Liver (tissue), 9 donors: ENCODE data around the gene ARPC4. TPM values are rescaled to one million over a fixed set of nuclear protein-coding genes. Genes with fewer than 3 reads are reported as not detected.

Source experiments
- DNase-seq: peaks from one replicate; pipeline ENCODE4 v3.0.0-alpha.2; 2017; ENCODE audit warnings: low spot score
- H3K27ac ChIP-seq, 2 donors: one replicate each; pipeline ENCODE4 v1.7.0; 2013; ENCODE audit warnings: inconsistent platforms in 2 of 2, low read length in 2 of 2, control low read depth in 1 of 2, low read depth in 1 of 2, mild to moderate bottlenecking in 1 of 2
- H3K27me3 ChIP-seq, 4 donors: one replicate each; pipeline versions ENCODE4 v1.6.1 to v1.7.0; 2013; ENCODE audit warnings: low read length in 3 of 4, inconsistent platforms in 1 of 4, mild to moderate bottlenecking in 1 of 4, moderate library complexity in 1 of 4; ENCODE audit not compliant: control insufficient read depth in 4 of 4, insufficient read depth in 4 of 4
- H3K36me3 ChIP-seq, 4 donors: one replicate each; pipeline versions ENCODE4 v1.6.1 to v1.7.0; 2013; ENCODE audit warnings: low read length in 3 of 4, mild to moderate bottlenecking in 3 of 4, low read depth in 1 of 4, moderate library complexity in 1 of 4; ENCODE audit not compliant: control insufficient read depth in 4 of 4, insufficient read depth in 3 of 4
- H3K4me1 ChIP-seq, 4 donors: one replicate each; pipeline versions ENCODE4 v1.6.1 to v1.7.0; 2013; ENCODE audit warnings: low read length in 3 of 4, mild to moderate bottlenecking in 3 of 4, moderate library complexity in 1 of 4; ENCODE audit not compliant: control insufficient read depth in 4 of 4, insufficient read depth in 4 of 4
- H3K4me3 ChIP-seq, 3 donors: one replicate each; pipeline versions ENCODE4 v1.6.1 to v1.7.0; 2013; ENCODE audit warnings: low read length in 3 of 3, control low read depth in 1 of 3, low read depth in 1 of 3, mild to moderate bottlenecking in 1 of 3
- H3K9ac ChIP-seq, 2 donors: one replicate each; pipeline ENCODE4 v1.7.0; 2013; ENCODE audit warnings: low read length in 2 of 2, mild to moderate bottlenecking in 2 of 2, moderate library complexity in 2 of 2, control low read depth in 1 of 2, low read depth in 1 of 2
- H3K9me3 ChIP-seq, 4 donors: one replicate each; pipeline versions ENCODE4 v1.6.1 to v1.7.0; 2013; ENCODE audit warnings: low read length in 3 of 4; ENCODE audit not compliant: control insufficient read depth in 4 of 4
- EGR1 ChIP-seq, 2 donors: IDR thresholded peaks; 2 replicates each; pipeline ENCODE4 v1.6.1; 2016 to 2018; ENCODE audit warnings: antibody characterized with exemption in 2 of 2, low read depth in 2 of 2
- FOXA1 ChIP-seq: IDR thresholded peaks from 2 replicates; pipeline ENCODE4 v1.6.1; 2016; ENCODE audit warnings: antibody characterized with exemption
- FOXA2 ChIP-seq: IDR thresholded peaks from 2 replicates; pipeline ENCODE4 v1.6.1; 2016; ENCODE audit warnings: antibody characterized with exemption
- GABPA ChIP-seq, 2 donors: IDR thresholded peaks in 1 of 2; conservative IDR thresholded peaks in 1 of 2; 2 replicates each; pipeline ENCODE4 v1.6.1; 2016; ENCODE audit warnings: antibody characterized with exemption in 2 of 2, mild to moderate bottlenecking in 1 of 2, moderate library complexity in 1 of 2
- HNF4A ChIP-seq, 2 donors: conservative IDR thresholded peaks; 2 replicates each; pipeline ENCODE4 v1.6.1; 2016; ENCODE audit warnings: antibody characterized with exemption in 2 of 2, mild to moderate bottlenecking in 2 of 2
- HNF4G ChIP-seq: IDR thresholded peaks from 2 replicates; pipeline ENCODE4 v1.6.1; 2016; ENCODE audit warnings: antibody characterized with exemption
- JUND ChIP-seq, 2 donors: IDR thresholded peaks; 2 replicates each; pipeline ENCODE4 v1.6.1; 2016; ENCODE audit warnings: antibody characterized with exemption in 2 of 2
- NR2F2 ChIP-seq: IDR thresholded peaks from 2 replicates; pipeline ENCODE4 v1.6.1; 2016; ENCODE audit warnings: antibody characterized with exemption
- RAD21 ChIP-seq, 2 donors: IDR thresholded peaks; 2 replicates each; pipeline ENCODE4 v1.6.1; 2016; ENCODE audit warnings: antibody characterized with exemption in 2 of 2, mild to moderate bottlenecking in 2 of 2
- RXRA ChIP-seq, 2 donors: IDR thresholded peaks; 2 replicates each; pipeline ENCODE4 v1.6.1; 2017 to 2018; ENCODE audit warnings: antibody characterized with exemption in 2 of 2, mild to moderate bottlenecking in 1 of 2
- SP1 ChIP-seq: IDR thresholded peaks from 2 replicates; pipeline ENCODE4 v1.6.1; 2018; ENCODE audit warnings: antibody characterized with exemption, mild to moderate bottlenecking
- YY1 ChIP-seq: IDR thresholded peaks from 2 replicates; pipeline ENCODE4 v1.6.1; 2016; ENCODE audit warnings: antibody characterized with exemption, mild to moderate bottlenecking
- WGBS: extraction: QIAGEN DNeasy Blood & Tissue Kit; methylation state at CpG from one replicate; pipeline ENCODE4 v1.1.7; 2013; 5-methylcytosine and 5-hydroxymethylcytosine counted together
- polyA plus RNA-seq, 2 donors: library from polyadenylated mRNA; stranded (reverse) in 1 of 2; unstranded in 1 of 2; fragments of 200-250 nt in 1 of 2; fragments of >200 nt in 1 of 2; fragmentation: Nextera tagmentation in 1 of 2; extraction: Ambion mirVana in 1 of 2; gene quantifications; one replicate each; pipeline versions ENCODE4 v1.2.1 to v1.2.3, GENCODE V29; 2013 to 2015
- total RNA-seq, 2 donors: library from RNA; depleted of rRNA; stranded (reverse); fragments of >200 nt; gene quantifications; one replicate each; pipeline ENCODE4 v1.2.3, GENCODE V29; 2014
- TF ChIP-seq, protein P1 (sequence below): IDR thresholded peaks from 2 replicates; pipeline ENCODE4 v1.6.1; 2016; ENCODE audit warnings: antibody characterized with exemption
- TF ChIP-seq, protein P2 (sequence below): IDR thresholded peaks from 2 replicates; pipeline ENCODE4 v1.6.1; 2016; ENCODE audit warnings: antibody characterized with exemption
- TF ChIP-seq, protein P3 (sequence below): IDR thresholded peaks from 2 replicates; pipeline ENCODE4 v1.6.1; 2016; ENCODE audit warnings: antibody characterized with exemption, mild to moderate bottlenecking
- donor health status: healthy.
- donor health status: healthy.
- donor health status: healthy.
- donor health status: healthy.
- donor health status: healthy.

ARPC4 gene
- total and polyA plus RNA-seq, 4 donors, result 22.1 to 53.6 (median 52.5) TPM

DNA sequence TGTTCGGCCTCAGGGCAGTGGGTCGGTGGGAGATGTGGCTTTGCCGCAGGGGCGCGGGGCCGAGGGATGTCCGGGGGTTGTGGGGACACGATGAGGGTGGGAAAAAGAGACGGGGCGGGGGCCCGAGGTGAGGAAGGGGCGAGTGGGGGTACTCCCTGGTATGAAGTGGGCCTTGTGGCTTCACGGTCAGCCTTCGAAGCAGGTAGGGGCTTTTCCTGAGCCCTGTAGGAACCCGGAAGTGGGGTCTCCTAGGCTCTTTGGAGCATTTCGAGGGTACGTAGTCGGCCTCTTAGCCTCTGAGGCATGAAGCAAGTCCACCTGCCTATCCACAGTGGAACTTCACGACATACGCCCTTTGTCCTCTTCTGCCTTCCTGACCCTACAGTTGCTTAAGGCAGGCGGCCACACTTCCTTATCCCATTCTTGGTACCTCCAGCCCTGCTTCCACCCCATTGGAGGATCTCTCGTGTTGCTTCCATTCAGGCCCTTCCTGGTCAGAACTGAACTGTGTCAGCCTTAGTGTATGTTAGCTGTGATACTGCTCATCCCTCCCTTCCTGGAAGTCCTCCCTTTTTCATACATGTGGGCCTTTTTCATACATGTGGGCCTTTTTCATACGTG is 389 bp downstream of the ARPC4 start (continued):
- TF ChIP-seq, protein P1, sequence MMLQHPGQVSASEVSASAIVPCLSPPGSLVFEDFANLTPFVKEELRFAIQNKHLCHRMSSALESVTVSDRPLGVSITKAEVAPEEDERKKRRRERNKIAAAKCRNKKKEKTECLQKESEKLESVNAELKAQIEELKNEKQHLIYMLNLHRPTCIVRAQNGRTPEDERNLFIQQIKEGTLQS, result no peak
- TF ChIP-seq HNF4A (conservative IDR thresholded peaks at IDR 0.05) (no peak), EGR1 (IDR thresholded peaks at IDR 0.05; ENCODE audit: low read depth in 2 of 2) (no peak), SP1 (no peak), FOXA2 (no peak), HNF4G (no peak), RAD21 (IDR thresholded peaks at IDR 0.05) (no peak), GABPA (IDR thresholded peaks at IDR 0.05 in 1 of 2, conservative IDR thresholded peaks at IDR 0.05 in 1 of 2) (no peak), NR2F2 (no peak)

DNA sequence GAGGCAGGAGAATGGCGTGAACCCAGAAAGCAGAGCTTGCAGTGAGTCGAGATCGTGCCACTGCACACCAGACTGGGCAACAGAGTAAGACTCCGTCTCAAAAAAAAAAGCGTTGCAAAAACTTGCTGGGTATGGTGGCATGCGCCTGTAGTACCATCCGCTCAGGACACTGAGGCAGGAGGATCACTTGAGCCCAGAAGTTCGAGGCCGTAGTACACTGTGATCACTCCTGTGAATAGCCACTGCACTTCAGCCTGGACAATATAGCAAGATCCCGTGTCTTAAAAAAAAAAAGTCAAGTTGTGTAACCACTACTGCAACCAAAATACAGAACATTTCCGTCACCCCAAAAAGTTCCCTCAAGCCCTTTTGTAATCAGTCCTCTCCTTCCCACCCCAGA is 1.5 kb downstream of the ARPC4 start:
- 95% methylated on average over 11 of the region's 11 CpGs for WGBS
- Histone ChIP-seq H3K27me3 (no peaks in the 10 kb centered on the region), H3K4me3 (no peak overlapping the region), H3K27ac (no peak overlapping the region), H3K36me3 (peaks cover 6 to 31% (median 27%) of the 10 kb centered on the region in 4 donors), H3K9ac (no peak overlapping the region), H3K9me3 (no peaks in the 10 kb centered on the region), H3K4me1 (peaks cover 0 to 24% (median 19%) of the 10 kb centered on the region in 4 donors)
- no peak for DNase-seq
- TF ChIP-seq GABPA (IDR thresholded peaks at IDR 0.05 in 1 of 2, conservative IDR thresholded peaks at IDR 0.05 in 1 of 2) (no peak), YY1 (no peak), RAD21 (IDR thresholded peaks at IDR 0.05) (no peak), RXRA (IDR thresholded peaks at IDR 0.05) (no peak), NR2F2 (no peak)
- TF ChIP-seq, protein P2, sequence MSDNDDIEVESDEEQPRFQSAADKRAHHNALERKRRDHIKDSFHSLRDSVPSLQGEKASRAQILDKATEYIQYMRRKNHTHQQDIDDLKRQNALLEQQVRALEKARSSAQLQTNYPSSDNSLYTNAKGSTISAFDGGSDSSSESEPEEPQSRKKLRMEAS, result no peak
- TF ChIP-seq, protein P3, sequence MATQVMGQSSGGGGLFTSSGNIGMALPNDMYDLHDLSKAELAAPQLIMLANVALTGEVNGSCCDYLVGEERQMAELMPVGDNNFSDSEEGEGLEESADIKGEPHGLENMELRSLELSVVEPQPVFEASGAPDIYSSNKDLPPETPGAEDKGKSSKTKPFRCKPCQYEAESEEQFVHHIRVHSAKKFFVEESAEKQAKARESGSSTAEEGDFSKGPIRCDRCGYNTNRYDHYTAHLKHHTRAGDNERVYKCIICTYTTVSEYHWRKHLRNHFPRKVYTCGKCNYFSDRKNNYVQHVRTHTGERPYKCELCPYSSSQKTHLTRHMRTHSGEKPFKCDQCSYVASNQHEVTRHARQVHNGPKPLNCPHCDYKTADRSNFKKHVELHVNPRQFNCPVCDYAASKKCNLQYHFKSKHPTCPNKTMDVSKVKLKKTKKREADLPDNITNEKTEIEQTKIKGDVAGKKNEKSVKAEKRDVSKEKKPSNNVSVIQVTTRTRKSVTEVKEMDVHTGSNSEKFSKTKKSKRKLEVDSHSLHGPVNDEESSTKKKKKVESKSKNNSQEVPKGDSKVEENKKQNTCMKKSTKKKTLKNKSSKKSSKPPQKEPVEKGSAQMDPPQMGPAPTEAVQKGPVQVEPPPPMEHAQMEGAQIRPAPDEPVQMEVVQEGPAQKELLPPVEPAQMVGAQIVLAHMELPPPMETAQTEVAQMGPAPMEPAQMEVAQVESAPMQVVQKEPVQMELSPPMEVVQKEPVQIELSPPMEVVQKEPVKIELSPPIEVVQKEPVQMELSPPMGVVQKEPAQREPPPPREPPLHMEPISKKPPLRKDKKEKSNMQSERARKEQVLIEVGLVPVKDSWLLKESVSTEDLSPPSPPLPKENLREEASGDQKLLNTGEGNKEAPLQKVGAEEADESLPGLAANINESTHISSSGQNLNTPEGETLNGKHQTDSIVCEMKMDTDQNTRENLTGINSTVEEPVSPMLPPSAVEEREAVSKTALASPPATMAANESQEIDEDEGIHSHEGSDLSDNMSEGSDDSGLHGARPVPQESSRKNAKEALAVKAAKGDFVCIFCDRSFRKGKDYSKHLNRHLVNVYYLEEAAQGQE, result no peak
- TF ChIP-seq, protein P1, result no peak

DNA sequence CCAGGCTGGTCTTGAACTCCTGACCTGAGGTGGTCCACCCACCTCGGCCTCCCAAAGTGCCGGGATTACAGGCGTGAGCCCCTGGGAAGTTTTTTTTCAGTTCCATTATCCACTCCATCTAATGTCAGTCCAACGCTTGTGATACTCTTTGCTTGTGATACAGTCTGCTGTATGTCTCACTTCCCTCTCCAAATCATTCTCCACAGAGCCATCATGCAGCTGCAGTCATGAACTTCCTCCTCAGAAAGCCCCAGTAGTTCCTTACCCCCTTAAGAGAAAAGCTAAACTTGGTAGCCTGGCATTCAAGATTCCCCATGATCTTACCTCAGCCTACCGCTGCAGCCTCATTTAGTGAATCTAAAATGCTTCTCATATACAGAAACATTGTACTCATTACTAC is 2.3 kb downstream of the ARPC4 start:
- Histone ChIP-seq H3K9ac (no peak overlapping the region), H3K4me3 (no peak overlapping the region), H3K9me3 (no peaks in the 10 kb centered on the region), H3K4me1 (peaks cover 0 to 24% (median 19%) of the 10 kb centered on the region in 4 donors), H3K27ac (no peak overlapping the region), H3K36me3 (peaks cover 10 to 32% (median 29%) of the 10 kb centered on the region in 4 donors), H3K27me3 (no peaks in the 10 kb centered on the region)
- no peak for DNase-seq
- WGBS, result 88% methylated on average over 5 of the region's 5 CpGs
- TF ChIP-seq, protein P2, result no peak
- TF ChIP-seq, protein P1, result no peak
- no peak for TF ChIP-seq FOXA1
- no peak for TF ChIP-seq RXRA (IDR thresholded peaks at IDR 0.05)
- no peak for TF ChIP-seq JUND (IDR thresholded peaks at IDR 0.05)
